Lower leg skin (tissue), 4 donors: ENCODE data around the gene ZFY. TPM values are rescaled to one million over a fixed set of nuclear protein-coding genes. Genes with fewer than 3 reads are reported as not detected.
"Not testable (repeated sequence)": the region's sequence is repeated elsewhere in the genome, so short reads cannot be mapped to it uniquely, and the experiment has no call there.

ENCODE experiments used
- DNase-seq, 2 donors: peaks; one replicate each; pipeline ENCODE4 v3.0.0-alpha.2; 2019; ENCODE audit warnings: low spot score in 2 of 2
- H3K4me3 ChIP-seq: fragments of 200-600 bp; sonication (generic); 2 replicates; pipeline ENCODE4 v1.5.1; 2017; ENCODE audit warnings: mild to moderate bottlenecking, low read depth; ENCODE audit not compliant: poor library complexity, severe bottlenecking
- POLR2A ChIP-seq, 2 donors: fragments of 450-650 bp; IDR thresholded peaks; one replicate each; pipeline ENCODE4 v1.6.1; 2016 to 2017; ENCODE audit warnings: antibody characterized with exemption in 2 of 2, mild to moderate bottlenecking in 1 of 2, moderate library complexity in 1 of 2
- WGBS, 2 donors: methylation state at CpG; one replicate each; pipeline ENCODE4 v1.1.5; 2018; 5-methylcytosine and 5-hydroxymethylcytosine counted together
- intact Hi-C: fragments of 100-400 bp; cut with DNase I; formaldehyde crosslinking; loops from one replicate; pipeline ENCODE4 v1.15.0; 2023; ENCODE audit warnings: low total_unique reads
- total RNA-seq, 4 donors: library from RNA; depleted of rRNA; stranded (reverse); fragments of >200 nt; gene quantifications; one replicate each; pipeline ENCODE4 v1.1.0, GENCODE V29; 2016
- TF ChIP-seq, protein P1 (sequence below), 3 donors: fragments of 450-650 bp; IDR thresholded peaks; one replicate each; pipeline ENCODE4 v1.5.1; 2016; ENCODE audit warnings: antibody characterized with exemption in 3 of 3, mild to moderate bottlenecking in 3 of 3, moderate library complexity in 2 of 3

The ZFY gene
- total RNA-seq, 4 donors from 2014 or later, result 17.3 to 18.6 TPM; not detected in 2

- intact Hi-C loops, result no loop called here
- WGBS, 2 donors, result 1% methylated on average over 15 of the region's 15 CpGs; no CpG with 5 or more reads in 1 of the 2 donors
- TF ChIP-seq, protein P1, sequence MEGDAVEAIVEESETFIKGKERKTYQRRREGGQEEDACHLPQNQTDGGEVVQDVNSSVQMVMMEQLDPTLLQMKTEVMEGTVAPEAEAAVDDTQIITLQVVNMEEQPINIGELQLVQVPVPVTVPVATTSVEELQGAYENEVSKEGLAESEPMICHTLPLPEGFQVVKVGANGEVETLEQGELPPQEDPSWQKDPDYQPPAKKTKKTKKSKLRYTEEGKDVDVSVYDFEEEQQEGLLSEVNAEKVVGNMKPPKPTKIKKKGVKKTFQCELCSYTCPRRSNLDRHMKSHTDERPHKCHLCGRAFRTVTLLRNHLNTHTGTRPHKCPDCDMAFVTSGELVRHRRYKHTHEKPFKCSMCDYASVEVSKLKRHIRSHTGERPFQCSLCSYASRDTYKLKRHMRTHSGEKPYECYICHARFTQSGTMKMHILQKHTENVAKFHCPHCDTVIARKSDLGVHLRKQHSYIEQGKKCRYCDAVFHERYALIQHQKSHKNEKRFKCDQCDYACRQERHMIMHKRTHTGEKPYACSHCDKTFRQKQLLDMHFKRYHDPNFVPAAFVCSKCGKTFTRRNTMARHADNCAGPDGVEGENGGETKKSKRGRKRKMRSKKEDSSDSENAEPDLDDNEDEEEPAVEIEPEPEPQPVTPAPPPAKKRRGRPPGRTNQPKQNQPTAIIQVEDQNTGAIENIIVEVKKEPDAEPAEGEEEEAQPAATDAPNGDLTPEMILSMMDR (IDR thresholded peaks at IDR 0.05), result no peak
- TF ChIP-seq POLR2A (IDR thresholded peaks at IDR 0.05), result no peak
These were observed 67.7 kb downstream of the ZFY start for GRCh38 chrY:3002680-3003515.

DNA sequence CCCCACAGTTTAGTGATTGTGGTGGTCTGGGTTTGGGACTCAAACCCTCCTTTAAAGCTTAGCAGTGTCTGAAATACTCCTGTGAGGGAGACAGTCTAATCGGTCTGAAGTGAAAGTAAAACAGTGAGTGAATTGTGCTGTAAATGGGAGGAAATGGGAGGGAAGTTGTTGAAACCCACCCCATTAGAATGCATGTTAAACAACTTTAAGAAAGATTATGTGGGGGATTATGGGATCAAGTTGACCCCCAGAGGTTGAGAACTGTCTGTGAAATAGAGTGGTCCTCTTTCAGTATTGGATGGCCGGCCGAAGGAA, 68.3 kb downstream of the ZFY start:
- TF ChIP-seq POLR2A (IDR thresholded peaks at IDR 0.05), result no peak
- TF ChIP-seq, protein P1 (IDR thresholded peaks at IDR 0.05), result no peak
- intact Hi-C loops, result no loop called here
- peak overlapping the region; percentile 17 for H3K4me3 ChIP-seq
- no peak for DNase-seq
- 0% methylated on average over 3 of the region's 3 CpGs; no CpG with 5 or more reads in 1 of the 2 donors for WGBS, 2 donors

More at GRCh38 chrY:3002680-3003515, 67.7 kb downstream of the ZFY start:
- H3K4me3 ChIP-seq, result peak overlapping the region; percentile 17
- no peak for DNase-seq

- WGBS, 2 donors, result 3% methylated on average over 5 of the region's 5 CpGs; no CpG with 5 or more reads in 1 of the 2 donors
- no peak for TF ChIP-seq POLR2A (IDR thresholded peaks at IDR 0.05)
- TF ChIP-seq, protein P1 (IDR thresholded peaks at IDR 0.05), result no peak
- no peak for DNase-seq
- H3K4me3 ChIP-seq, result no peak overlapping the region
- intact Hi-C loops, result no loop called here
These were observed 68.7 kb downstream of the ZFY start for GRCh38 chrY:3003846-3004245.

GRCh38 chrY:3006031-3006430, 70.8 kb downstream of the ZFY start:
- intact Hi-C loops, H3K4me3 ChIP-seq, DNase-seq: not testable (repeated sequence)
- 14% methylated on average over 2 of the region's 2 CpGs; no CpG with 5 or more reads in 1 of the 2 donors for whole genome bisulfite sequencing, 2 donors

GRCh38 chrY:3007967-3008366, 72.8 kb downstream of the ZFY start:
- intact Hi-C loops, result no loop called here
- TF ChIP-seq, protein P1 (IDR thresholded peaks at IDR 0.05), result no peak
- TF ChIP-seq POLR2A (IDR thresholded peaks at IDR 0.05), result no peak
- H3K4me3 ChIP-seq, result no peak overlapping the region
- DNase-seq, result no peak

DNA sequence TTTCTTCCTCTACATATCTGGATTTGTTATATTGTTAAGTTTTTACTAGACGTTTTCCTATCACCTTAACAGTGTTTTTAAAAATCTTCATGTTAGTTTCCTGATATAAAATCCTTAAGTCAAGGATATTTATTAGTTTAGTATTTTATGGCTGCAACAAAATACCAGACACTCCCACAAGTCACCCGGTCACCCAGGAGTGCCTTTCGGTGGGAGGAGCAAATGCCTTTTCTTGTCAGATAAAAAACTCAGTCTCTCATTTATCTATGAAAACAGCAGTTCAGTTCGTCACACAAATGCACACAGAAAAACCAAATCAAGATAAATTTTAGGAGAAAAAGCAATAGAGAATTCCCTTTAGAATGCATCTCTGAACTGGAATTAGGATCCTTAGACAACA, 77.0 kb downstream of the ZFY start:
- intact Hi-C loops, result no loop called here
- no peak overlapping the region for H3K4me3 ChIP-seq
- 73% methylated on average over 4 of the region's 4 CpGs; no CpG with 5 or more reads in 1 of the 2 donors for WGBS, 2 donors
- no peak for DNase-seq
- TF ChIP-seq, protein P1 (IDR thresholded peaks at IDR 0.05), result no peak
- no peak for TF ChIP-seq POLR2A (IDR thresholded peaks at IDR 0.05)
